K562 (cell line): Measurements from ENCODE around the gene STX18. TPM values are rescaled to one million over a fixed set of nuclear protein-coding genes. Genes with fewer than 3 reads are reported as not detected.

Experiments
- ATAC-seq: fragments of 200-7000 bp; cut with Tn5 transposase; 3 replicates; pipeline ENCODE4 v1.9.1; 2020; ENCODE audit warnings: moderate library complexity
- BruUV-seq: library from RNA; stranded (reverse); fragments of 400-500 nt; replicated peaks from 2 replicates; lab custom pipeline; 2021; lab: Mats Ljungman, UMichigan
- CTCF ChIA-PET: fragments of 300-600 bp; formaldehyde crosslinking; extraction: SDS; loops from one replicate; lab custom pipeline; 2021; ENCODE audit warnings: low intra/inter-chr PET ratio; lab: Yijun Ruan, JAX
- POLR2A ChIA-PET: fragments of 300-600, 350-650 bp; sonication (Branson Sonifier 250); formaldehyde crosslinking; extraction: SDS; loops from one replicate; lab custom pipeline; 2021; ENCODE audit warnings: antibody characterized with exemption, inconsistent platforms; lab: Yijun Ruan, JAX
- DNase-seq, 4 experiments: peaks; one replicate each; pipeline versions ENCODE4 v3.0.0 to v3.0.0-alpha.2; 2011 to 2018; ENCODE audit warnings: low spot score in 3 of 4, mixed read lengths in 3 of 4; ENCODE audit errors: extremely low read depth in 1 of 4
- FAIRE-seq: peaks from 2 replicates; lab custom pipeline; 2011; peaks lifted over from hg19 to GRCh38; lab: Jason Lieb, UNC
- H2AFZ ChIP-seq: 2 replicates; pipeline ENCODE4 v1.6.0; 2011; ENCODE audit warnings: low read depth, low read length, control low read depth, inconsistent platforms
- H3K27ac ChIP-seq: fragments of 200-600 bp; 3 replicates; pipeline ENCODE4 v1.8.0; 2011; ENCODE audit warnings: low read depth, mild to moderate bottlenecking, control low read depth, inconsistent platforms, low read length, moderate library complexity, mixed read lengths; ENCODE audit errors: extremely low read depth
- H3K27me3 ChIP-seq, 2 experiments: fragments of 300-600 bp in 1 of 2; 2 replicates in 1 of 2; 3 replicates in 1 of 2; pipeline versions ENCODE4 v1.6.0 to v1.8.0; 2011; ENCODE audit warnings: inconsistent platforms in 2 of 2, low read length in 2 of 2, mild to moderate bottlenecking in 1 of 2, mixed read lengths in 1 of 2, moderate library complexity in 1 of 2; ENCODE audit not compliant: control insufficient read depth in 2 of 2, insufficient read depth in 2 of 2
- H3K36me3 ChIP-seq: fragments of 300-600 bp; 3 replicates; pipeline ENCODE4 v1.8.0; 2011; ENCODE audit warnings: mild to moderate bottlenecking, low read length, inconsistent platforms; ENCODE audit not compliant: control insufficient read depth, insufficient read depth
- H3K4me1 ChIP-seq, 2 experiments: fragments of 200-600 bp in 1 of 2; replicated peaks in 1 of 2; 2 replicates in 1 of 2; 3 replicates in 1 of 2; pipeline versions ENCODE4 v1.5.1 to v1.8.0; 2011; ENCODE audit warnings: inconsistent platforms in 2 of 2, low read length in 2 of 2, mild to moderate bottlenecking in 1 of 2, mixed read lengths in 1 of 2, moderate library complexity in 1 of 2; ENCODE audit not compliant: control insufficient read depth in 2 of 2, insufficient read depth in 2 of 2
- H3K4me2 ChIP-seq: 2 replicates; pipeline ENCODE4 v1.6.1; 2011; ENCODE audit warnings: low read length, control low read depth, inconsistent platforms, mixed read lengths; ENCODE audit not compliant: insufficient read depth
- H3K4me3 ChIP-seq: fragments of 200-600 bp; sonication (generic), shearing (Covaris generic); 2 replicates; pipeline ENCODE4 v1.5.1; 2016; ENCODE audit warnings: control low read depth, inconsistent platforms
- H3K79me2 ChIP-seq: fragments of 200-600 bp; 3 replicates; pipeline ENCODE4 v1.8.0; 2011; ENCODE audit warnings: low read length, inconsistent platforms; ENCODE audit not compliant: control insufficient read depth, insufficient read depth
- H3K9ac ChIP-seq, 2 experiments: 2 replicates each; pipeline versions ENCODE4 v1.6.0 to v1.6.1; 2011; ENCODE audit warnings: low read depth in 2 of 2, low read length in 2 of 2, control low read depth in 1 of 2, inconsistent platforms in 1 of 2, mild to moderate bottlenecking in 1 of 2, mixed read lengths in 1 of 2; ENCODE audit not compliant: insufficient read depth in 1 of 2
- H3K9me1 ChIP-seq: one replicate; pipeline ENCODE4 v1.6.0; 2011; ENCODE audit warnings: inconsistent platforms, mild to moderate bottlenecking, low read length, moderate library complexity; ENCODE audit not compliant: control insufficient read depth, insufficient read depth
- H3K9me3 ChIP-seq: replicated peaks from 2 replicates; pipeline ENCODE4 v1.5.1; 2011; ENCODE audit warnings: low read depth, low read length, inconsistent platforms; ENCODE audit not compliant: control insufficient read depth, insufficient read depth
- H4K20me1 ChIP-seq: replicated peaks from 2 replicates; pipeline ENCODE4 v1.6.1; 2011; ENCODE audit warnings: low read length, inconsistent platforms, mixed read lengths; ENCODE audit not compliant: control insufficient read depth, insufficient read depth
- ARID3B ChIP-seq: fragments of 250-450 bp; sonication (Bioruptor Pico); IDR thresholded peaks from 2 replicates; pipeline ENCODE4 v1.4.0; 2020; ENCODE audit warnings: borderline replicate concordance
- CREBBP ChIP-seq: IDR thresholded peaks from one replicate; pipeline ENCODE4 v1.6.1; 2012; ENCODE audit warnings: low read depth, mild to moderate bottlenecking, control low read depth, inconsistent platforms, low read length
- ELF4 ChIP-seq: fragments of 450-650 bp; formaldehyde crosslinking; IDR thresholded peaks from 2 replicates; pipeline ENCODE4 v1.4.0; 2022; ENCODE audit warnings: missing genetic modification characterization
- GTF2F1 ChIP-seq: IDR thresholded peaks from 2 replicates; pipeline ENCODE4 v1.6.1; 2011; ENCODE audit warnings: low read depth, low read length, improper control_type of control experiment
- HES1 ChIP-seq: fragments of 450-650 bp; IDR thresholded peaks from 2 replicates; pipeline ENCODE4 v1.6.1; 2016; ENCODE audit warnings: low read depth, mild to moderate bottlenecking, moderate library complexity
- IRF1 ChIP-seq: sonication (generic); formaldehyde crosslinking; IDR thresholded peaks from 2 replicates; pipeline ENCODE4 v1.8.0; 2022; ENCODE audit warnings: missing genetic modification reagents, mild to moderate bottlenecking, borderline replicate concordance
- IRF9 ChIP-seq: fragments of 450-650 bp; IDR thresholded peaks from 2 replicates; pipeline ENCODE4 v1.6.1; 2016; ENCODE audit warnings: missing biosample characterization, missing genetic modification characterization
- KDM5B ChIP-seq: fragments of 200-600 bp; sonication (generic); IDR thresholded peaks from 2 replicates; pipeline ENCODE4 v1.6.1; 2012; ENCODE audit warnings: low read depth, mild to moderate bottlenecking, moderate library complexity, low read length, control low read depth, inconsistent platforms; ENCODE audit not compliant: insufficient replicate concordance
- MIER1 ChIP-seq: fragments of 450-650 bp; IDR thresholded peaks from 2 replicates; pipeline ENCODE4 v1.6.1; 2016; ENCODE audit warnings: antibody characterized with exemption, mild to moderate bottlenecking, low read depth
- NKRF ChIP-seq: fragments of 450-650 bp; IDR thresholded peaks from 2 replicates; pipeline ENCODE4 v1.6.1; 2016; ENCODE audit warnings: borderline replicate concordance
- PCBP1 ChIP-seq: fragments of 200-400 bp; formaldehyde crosslinking; IDR thresholded peaks from 2 replicates; pipeline ENCODE4 v1.6.1; 2018; ENCODE audit warnings: mild to moderate bottlenecking, low read depth, low read length; ENCODE audit not compliant: poor library complexity, severe bottlenecking
- ZNF311 ChIP-seq: fragments of 250-450 bp; sonication (Bioruptor Pico); IDR thresholded peaks from 2 replicates; pipeline ENCODE4 v1.4.0; 2020; ENCODE audit warnings: mild to moderate bottlenecking, moderate library complexity
- ZNF384 ChIP-seq: IDR thresholded peaks from 2 replicates; pipeline ENCODE4 v1.6.1; 2012; ENCODE audit warnings: low read depth, low read length, improper control_type of control experiment
- ZNF444 ChIP-seq: fragments of 250-450 bp; sonication (Bioruptor Pico); IDR thresholded peaks from 2 replicates; pipeline ENCODE4 v1.4.0; 2020; ENCODE audit warnings: mild to moderate bottlenecking, moderate library complexity
- WGBS: fragments of 100-300 bp; shearing (Covaris generic); methylation state at CpG from one replicate; pipeline ENCODE4 v1.1.6; 2016; ENCODE audit warnings: low coverage, mixed read lengths; ENCODE audit not compliant: insufficient coverage; ENCODE audit errors: missing lambda C conversion rate; 5-methylcytosine and 5-hydroxymethylcytosine counted together
- in situ Hi-C: fragments of 300-500 bp; cut with MboI; formaldehyde crosslinking; loops from 4 replicates; pipeline ENCODE4 v1.15.0; 2018; ENCODE audit warnings: inconsistent platforms, mixed read lengths
- intact Hi-C: fragments of 100-400 bp; cut with micrococcal nuclease; formaldehyde crosslinking; loops from 2 replicates; pipeline ENCODE4 v1.14.2; 2022
- polyA plus RNA-seq, 8 experiments: library from polyadenylated mRNA; depleted of rRNA in 4 of 8; stranded (reverse) in 5 of 8; unstranded in 3 of 8; fragments of >200 nt; fragmentation: Nextera tagmentation in 2 of 8; fragmentation: Illumina TruSeq in 1 of 8; extraction: Ambion mirVana in 2 of 8; extraction: Trizol in 1 of 8; gene quantifications; 2 replicates each; pipeline versions ENCODE4 v1.2.1 to v1.2.3, GENCODE V29; 2011 to 2014; ENCODE audit warnings: inconsistent platforms in 1 of 8, missing spikeins in 1 of 8
- total RNA-seq, 7 experiments: library from RNA; depleted of rRNA in 6 of 7; stranded (reverse); fragments of >200 nt in 6 of 7; fragmentation: Illumina TruSeq in 2 of 7; extraction: Trizol in 2 of 7; gene quantifications; 2 replicates each; pipeline versions ENCODE4 v1.2.1 to v1.2.3, GENCODE V29; 2011 to 2021; ENCODE audit warnings: low replicate concordance in 1 of 7

STX18 gene
- total and polyA plus RNA-seq, 9 of the 15 experiments (the other 6 are each of a cell fraction or from before 2014, with no cell fraction given): 6.2 to 41.7 (median 22.7) TPM

GRCh38 chr4:4413373-4413725 is 128.5 kb downstream of the STX18 start (continued):
- TF ChIP-seq KDM5B (no peak), ZNF311 (CRISPR knock-in tag) (no peak)

GRCh38 chr4:4412641-4413372 is 129.0 kb downstream of the STX18 start:
- H3K4me2 ChIP-seq: no peak overlapping the region
- no peaks in the 10 kb centered on the region for H3K9me1 ChIP-seq
- ATAC-seq: no peak
- no peak overlapping the region for H3K27ac ChIP-seq
- WGBS: 0% methylated on average over 14 of the region's 19 CpGs
- H3K4me3 ChIP-seq: no peak overlapping the region
- no peaks in the 10 kb centered on the region for H3K9me3 ChIP-seq
- H3K4me1 ChIP-seq: peaks cover 0 to 6% of the 10 kb centered on the region in 2 experiments; a peak in 2 of 5 replicates
- H3K36me3 ChIP-seq: no peaks in the 10 kb centered on the region
- H3K9ac ChIP-seq: no peak overlapping the region; a peak in 1 of 4 replicates
- FAIRE-seq: no peak
- H3K27me3 ChIP-seq: peaks cover 17 to 77% of the 10 kb centered on the region in 2 experiments
- ChIA-PET CTCF (no interaction called here), POLR2A (no interaction called here)
- in situ Hi-C loops: no loop called here
- intact Hi-C loops: no loop called here
- no peaks in the 10 kb centered on the region for H3K79me2 ChIP-seq
- DNase-seq: no peak
- H2AFZ ChIP-seq: no peak overlapping the region
- H4K20me1 ChIP-seq: peaks cover 8% of the 10 kb centered on the region; the same call in 1 of the 2 replicates
- no TSS peak for BruUV-seq
- TF ChIP-seq IRF9 (no peak), GTF2F1 (no peak), CREBBP (no peak), ELF4 (no peak), NKRF (no peak), ARID3B (CRISPR knock-in tag) (no peak), MIER1 (no peak), PCBP1 (no peak), ZNF444 (CRISPR knock-in tag) (no peak), IRF1 (CRISPR knock-in tag) (no peak), HES1 (no peak), ZNF384 (no peak)
